H9 (cell line): ENCODE measurements around the gene SREBF2. TPM values are rescaled to one million over a fixed set of nuclear protein-coding genes. Genes with fewer than 3 reads are reported as not detected.

Experiments
- DNase-seq: peaks from one replicate; pipeline ENCODE4 v3.0.0-alpha.2; 2017
- H2AFZ ChIP-seq: one replicate; pipeline ENCODE4 v1.6.1; 2013; ENCODE audit warnings: mild to moderate bottlenecking, low read length, control low read depth, moderate library complexity
- H2AK5ac ChIP-seq: 2 replicates; pipeline ENCODE4 v1.6.1; 2013; ENCODE audit warnings: low read length, control low read depth, mixed read lengths; ENCODE audit not compliant: insufficient read length
- H2BK120ac ChIP-seq: one replicate; pipeline ENCODE4 v1.6.1; 2013; ENCODE audit warnings: low read depth, mild to moderate bottlenecking, low read length, control low read depth, inconsistent platforms; ENCODE audit not compliant: poor library complexity, severe bottlenecking
- H2BK12ac ChIP-seq: 2 replicates; pipeline ENCODE4 v1.6.1; 2013; ENCODE audit warnings: low read length, control low read depth, mixed read lengths, low read depth; ENCODE audit not compliant: insufficient read length
- H2BK15ac ChIP-seq: 2 replicates; pipeline ENCODE4 v1.6.1; 2013; ENCODE audit warnings: low read depth, low read length, control low read depth
- H2BK20ac ChIP-seq: one replicate; pipeline ENCODE4 v1.6.1; 2013; ENCODE audit warnings: low read depth, mild to moderate bottlenecking, low read length, control low read depth, inconsistent platforms; ENCODE audit not compliant: poor library complexity, severe bottlenecking
- H2BK5ac ChIP-seq: 2 replicates; pipeline ENCODE4 v1.6.1; 2013; ENCODE audit warnings: low read length, control low read depth, mixed read lengths; ENCODE audit not compliant: insufficient read length
- H3K14ac ChIP-seq: 2 replicates; pipeline ENCODE4 v1.6.1; 2013; ENCODE audit warnings: low read length, control low read depth; ENCODE audit not compliant: insufficient read depth
- H3K18ac ChIP-seq: 2 replicates; pipeline ENCODE4 v1.6.1; 2013; ENCODE audit warnings: low read depth, mild to moderate bottlenecking, mixed read lengths, low read length, control low read depth; ENCODE audit not compliant: insufficient read length
- H3K23ac ChIP-seq: 2 replicates; pipeline ENCODE4 v1.6.1; 2013; ENCODE audit warnings: low read length, control low read depth, mixed read lengths, low read depth; ENCODE audit not compliant: insufficient read length
- H3K23me2 ChIP-seq: 2 replicates; pipeline ENCODE4 v1.6.1; 2013; ENCODE audit warnings: low read depth, mild to moderate bottlenecking, mixed read lengths, low read length, control low read depth; ENCODE audit not compliant: insufficient read length, poor library complexity, severe bottlenecking
- H3K27ac ChIP-seq: 2 replicates; pipeline ENCODE4 v1.5.1; 2013; ENCODE audit warnings: low read length, control low read depth, mixed read lengths, low read depth; ENCODE audit not compliant: insufficient read length
- H3K27me3 ChIP-seq: 2 replicates; pipeline ENCODE4 v1.6.1; 2013; ENCODE audit warnings: low read length, control low read depth, inconsistent platforms; ENCODE audit not compliant: insufficient read depth
- H3K4ac ChIP-seq: 2 replicates; pipeline ENCODE4 v1.6.1; 2013; ENCODE audit warnings: low read depth, mild to moderate bottlenecking, control low read depth, inconsistent platforms, low read length, moderate library complexity
- H3K4me1 ChIP-seq: 2 replicates; pipeline ENCODE4 v1.6.1; 2013; ENCODE audit warnings: low read length, control low read depth, inconsistent platforms; ENCODE audit not compliant: insufficient read depth
- H3K4me2 ChIP-seq: 2 replicates; pipeline ENCODE4 v1.6.1; 2013; ENCODE audit warnings: low read length, control low read depth, mixed read lengths; ENCODE audit not compliant: insufficient read length, insufficient read depth
- H3K56ac ChIP-seq: 2 replicates; pipeline ENCODE4 v1.6.1; 2013; ENCODE audit warnings: low read depth, mild to moderate bottlenecking, mixed read lengths, low read length, control low read depth; ENCODE audit not compliant: insufficient read length
- H3K79me1 ChIP-seq: 2 replicates; pipeline ENCODE4 v1.6.1; 2013; ENCODE audit warnings: low read depth, mild to moderate bottlenecking, moderate library complexity, low read length, control low read depth, inconsistent platforms; ENCODE audit not compliant: insufficient read depth, poor library complexity, severe bottlenecking
- H3K79me2 ChIP-seq: 2 replicates; pipeline ENCODE4 v1.6.1; 2013; ENCODE audit warnings: low read length, control low read depth, inconsistent platforms; ENCODE audit not compliant: insufficient read depth
- H3K9ac ChIP-seq: 2 replicates; pipeline ENCODE4 v1.6.1; 2013; ENCODE audit warnings: low read length, control low read depth, mixed read lengths; ENCODE audit not compliant: insufficient read length; ENCODE audit errors: extremely low read depth
- H3K9me3 ChIP-seq: one replicate; pipeline ENCODE4 v1.6.1; 2013; ENCODE audit warnings: low read depth, low read length, inconsistent platforms; ENCODE audit not compliant: control insufficient read depth
- H3T11ph ChIP-seq: one replicate; pipeline ENCODE4 v1.6.1; 2013; ENCODE audit warnings: mild to moderate bottlenecking, low read length, control low read depth, inconsistent platforms
- H4K20me1 ChIP-seq: one replicate; pipeline ENCODE4 v1.6.1; 2013; ENCODE audit not compliant: control insufficient read depth, insufficient read length, insufficient read depth
- H4K5ac ChIP-seq: 2 replicates; pipeline ENCODE4 v1.6.1; 2013; ENCODE audit warnings: low read depth, mild to moderate bottlenecking, mixed read lengths, low read length, control low read depth; ENCODE audit not compliant: insufficient read length
- H4K8ac ChIP-seq: replicated peaks from 2 replicates; pipeline ENCODE4 v1.6.1; 2013; ENCODE audit warnings: low read length, control low read depth, mixed read lengths, low read depth; ENCODE audit not compliant: insufficient read length
- H4K91ac ChIP-seq: 2 replicates; pipeline ENCODE4 v1.6.1; 2013; ENCODE audit warnings: low read depth, mild to moderate bottlenecking, moderate library complexity, mixed read lengths, low read length, control low read depth; ENCODE audit not compliant: insufficient read length
- H3K27ac Mint-ChIP-seq, 3 experiments: 2 replicates in 2 of 3; 3 replicates in 1 of 3; pipeline ENCODE4 v1.8.0; 2020 to 2021; ENCODE audit warnings: mixed read lengths in 3 of 3, mild to moderate bottlenecking in 1 of 3, moderate library complexity in 1 of 3
- H3K27me3 Mint-ChIP-seq: 2 replicates; pipeline ENCODE4 v1.8.0; 2021; ENCODE audit warnings: low read depth, mild to moderate bottlenecking, moderate library complexity, mixed read lengths
- H3K36me3 Mint-ChIP-seq, 3 experiments: 2 replicates in 2 of 3; 3 replicates in 1 of 3; pipeline ENCODE4 v1.8.0; 2020 to 2021; ENCODE audit warnings: low read depth in 3 of 3, mixed read lengths in 3 of 3; ENCODE audit not compliant: insufficient read depth in 1 of 3
- H3K4me1 Mint-ChIP-seq, 2 experiments: 2 replicates each; pipeline ENCODE4 v1.8.0; 2020; ENCODE audit warnings: mixed read lengths in 2 of 2
- H3K4me3 Mint-ChIP-seq, 2 experiments: 2 replicates in 1 of 2; 3 replicates in 1 of 2; pipeline ENCODE4 v1.8.0; 2020 to 2021; ENCODE audit warnings: mild to moderate bottlenecking in 2 of 2, mixed read lengths in 2 of 2, moderate library complexity in 1 of 2
- H3K9me3 Mint-ChIP-seq, 2 experiments: 2 replicates in 1 of 2; 3 replicates in 1 of 2; pipeline ENCODE4 v1.8.0; 2020; ENCODE audit warnings: mild to moderate bottlenecking in 2 of 2, mixed read lengths in 2 of 2, moderate library complexity in 1 of 2
- WGBS: extraction: QIAGEN DNeasy Blood & Tissue Kit; methylation state at CpG from one replicate; pipeline ENCODE4 v1.1.7; 2013; ENCODE audit warnings: missing lambda C conversion rate, low lambda C conversion rate, mixed read lengths; ENCODE audit not compliant: insufficient read length; ENCODE audit errors: extremely low coverage; 5-methylcytosine and 5-hydroxymethylcytosine counted together
- total RNA-seq: library from RNA; stranded (reverse); gene quantifications from 2 replicates; pipeline ENCODE4 v1.2.1, GENCODE V29; 2021
- TF ChIP-seq, protein P1 (sequence below): fragments of 200-600 bp; sonication (generic); conservative IDR thresholded peaks from 3 replicates; pipeline ENCODE4 v1.8.0; 2021; ENCODE audit warnings: antibody characterized with exemption, mild to moderate bottlenecking

SREBF2 gene
- total RNA-seq, 1 experiment from 2014 or later: 146 TPM

- H4K91ac ChIP-seq: no peak overlapping the region
- H3K4me2 ChIP-seq: no peak overlapping the region
- H3K18ac ChIP-seq: no peak overlapping the region
- H3K14ac ChIP-seq: no peak overlapping the region
- no peaks in the 10 kb centered on the region for H3K23me2 ChIP-seq
- DNase-seq: no peak
- peaks cover 63% of the 10 kb centered on the region for H3K79me2 ChIP-seq
- no peak overlapping the region for H2AFZ ChIP-seq
- no peak overlapping the region for H2BK20ac ChIP-seq
- peaks cover 5 to 29% (median 16%) of the 10 kb centered on the region in 3 experiments; a peak in 6 of 7 replicates for H3K36me3 Mint-ChIP-seq
- no peak overlapping the region for H3T11ph ChIP-seq
- H3K56ac ChIP-seq: no peak overlapping the region
- peaks cover 29% of the 10 kb centered on the region for H3K4me1 ChIP-seq
- H2BK12ac ChIP-seq: no peak overlapping the region
- no peak overlapping the region for H2BK15ac ChIP-seq
- no peaks in the 10 kb centered on the region for H3K9me3 ChIP-seq
- peaks cover 39 to 42% of the 10 kb centered on the region in 2 experiments for H3K4me1 Mint-ChIP-seq
- H4K20me1 ChIP-seq: no peaks in the 10 kb centered on the region
- H3K4ac ChIP-seq: no peak overlapping the region
- TF ChIP-seq, protein P1, sequence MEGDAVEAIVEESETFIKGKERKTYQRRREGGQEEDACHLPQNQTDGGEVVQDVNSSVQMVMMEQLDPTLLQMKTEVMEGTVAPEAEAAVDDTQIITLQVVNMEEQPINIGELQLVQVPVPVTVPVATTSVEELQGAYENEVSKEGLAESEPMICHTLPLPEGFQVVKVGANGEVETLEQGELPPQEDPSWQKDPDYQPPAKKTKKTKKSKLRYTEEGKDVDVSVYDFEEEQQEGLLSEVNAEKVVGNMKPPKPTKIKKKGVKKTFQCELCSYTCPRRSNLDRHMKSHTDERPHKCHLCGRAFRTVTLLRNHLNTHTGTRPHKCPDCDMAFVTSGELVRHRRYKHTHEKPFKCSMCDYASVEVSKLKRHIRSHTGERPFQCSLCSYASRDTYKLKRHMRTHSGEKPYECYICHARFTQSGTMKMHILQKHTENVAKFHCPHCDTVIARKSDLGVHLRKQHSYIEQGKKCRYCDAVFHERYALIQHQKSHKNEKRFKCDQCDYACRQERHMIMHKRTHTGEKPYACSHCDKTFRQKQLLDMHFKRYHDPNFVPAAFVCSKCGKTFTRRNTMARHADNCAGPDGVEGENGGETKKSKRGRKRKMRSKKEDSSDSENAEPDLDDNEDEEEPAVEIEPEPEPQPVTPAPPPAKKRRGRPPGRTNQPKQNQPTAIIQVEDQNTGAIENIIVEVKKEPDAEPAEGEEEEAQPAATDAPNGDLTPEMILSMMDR: no peak
- peaks cover 9% of the 10 kb centered on the region for H3K79me1 ChIP-seq
- H2AK5ac ChIP-seq: no peak overlapping the region
- H3K27me3 ChIP-seq: no peaks in the 10 kb centered on the region
- H3K27ac ChIP-seq: peak overlapping the region; percentile 57
- H3K9ac ChIP-seq: peak overlapping the region; percentile 10
- WGBS: no CpG with 5 or more reads among the region's 10 CpGs
- no peaks in the 10 kb centered on the region for H3K9me3 Mint-ChIP-seq
- no peaks in the 10 kb centered on the region for H3K27me3 Mint-ChIP-seq
- no peak overlapping the region for H2BK5ac ChIP-seq
- H4K5ac ChIP-seq: no peak overlapping the region
- H3K4me3 Mint-ChIP-seq: no peak overlapping the region
- H3K23ac ChIP-seq: no peak overlapping the region
- peak overlapping the region; percentile 29 to 91 (median 35); a peak in 6 of 7 replicates for H3K27ac Mint-ChIP-seq
- no peak overlapping the region for H2BK120ac ChIP-seq
- no peak overlapping the region for H4K8ac ChIP-seq
Observed at GRCh38 chr22:41846268-41846987, 13.5 kb downstream of the SREBF2 start.
